CD4-positive, alpha-beta T cell treated with Interleukin-17A for 4 hours (primary cell): ENCODE measurements around the gene H2AZ2.
A peak's percentile ranks its signal among the peaks of the same experiment; 100 is the strongest.
"Not testable (repeated sequence)": the region's sequence is repeated elsewhere in the genome, so short reads cannot be mapped to it uniquely, and the experiment has no call there.

Experiments used
- DNase-seq: peaks from one replicate; pipeline ENCODE4 v3.0.0-alpha.2; 2020; ENCODE audit warnings: mixed read lengths

H2AZ2 gene

DNA sequence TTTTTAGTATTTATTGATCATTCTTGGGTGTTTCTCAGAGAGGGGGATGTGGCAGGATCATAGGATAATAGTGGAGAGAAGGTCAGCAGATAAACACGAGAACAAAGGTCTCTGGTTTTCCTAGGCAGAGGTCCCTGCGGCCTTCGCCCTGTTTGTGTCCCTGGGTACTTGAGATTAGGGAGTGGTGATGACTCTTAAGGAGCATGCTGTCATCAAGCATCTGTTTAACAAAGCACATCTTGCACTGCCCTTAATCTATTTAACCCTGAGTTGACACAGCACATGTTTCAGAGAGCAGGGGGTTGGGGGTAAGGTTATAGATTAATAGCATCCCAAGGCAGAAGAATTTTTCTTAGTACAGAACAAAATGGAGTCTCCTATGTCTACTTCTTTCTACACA lies 22.4 kb upstream of the H2AZ2 start:
- not testable (repeated sequence) for DNase-seq

DNA sequence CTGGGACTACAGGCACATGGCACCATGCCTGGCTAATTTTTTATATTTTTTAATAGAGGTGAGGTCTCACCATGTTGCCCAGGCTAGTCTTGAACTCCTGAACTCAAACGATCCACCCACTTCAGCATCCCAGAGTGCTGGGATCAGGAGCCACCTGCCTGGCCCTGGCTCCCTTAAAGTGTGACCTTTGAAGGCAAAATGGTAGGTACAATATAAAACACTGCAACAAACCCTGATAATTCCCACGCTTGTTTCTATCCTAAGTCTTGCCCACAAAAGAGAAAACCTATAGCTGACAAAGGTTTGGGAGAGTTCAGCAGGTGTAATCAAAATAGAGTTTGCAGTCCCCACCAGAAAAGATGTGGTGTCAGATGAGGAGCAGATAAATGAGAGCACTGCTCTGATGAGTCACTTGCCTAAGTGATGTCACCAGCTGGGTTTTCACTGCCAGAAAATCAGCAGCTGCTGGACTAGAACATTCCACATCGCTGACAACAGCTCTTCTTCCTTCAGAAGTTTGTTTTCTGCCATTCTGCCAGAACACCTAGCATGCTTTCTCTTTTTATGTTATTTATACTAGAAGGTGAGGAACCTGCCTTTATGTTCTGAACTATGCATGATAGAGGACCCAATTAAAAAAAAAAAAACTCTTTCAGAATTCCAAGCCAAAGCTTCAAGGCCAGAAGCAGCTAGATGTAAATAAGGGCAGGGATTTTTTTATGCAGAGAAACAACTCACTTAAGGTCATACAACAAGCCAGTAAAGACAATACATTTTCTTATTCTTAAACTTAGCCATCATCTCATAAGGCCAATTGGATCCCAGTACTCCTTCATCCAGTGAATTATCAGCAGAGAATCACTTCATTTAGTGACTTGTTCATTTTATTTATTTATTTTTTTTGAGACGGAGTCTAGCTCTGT lies 19.4 kb upstream of the H2AZ2 start:
- DNase-seq, result peak; percentile 18

DNA sequence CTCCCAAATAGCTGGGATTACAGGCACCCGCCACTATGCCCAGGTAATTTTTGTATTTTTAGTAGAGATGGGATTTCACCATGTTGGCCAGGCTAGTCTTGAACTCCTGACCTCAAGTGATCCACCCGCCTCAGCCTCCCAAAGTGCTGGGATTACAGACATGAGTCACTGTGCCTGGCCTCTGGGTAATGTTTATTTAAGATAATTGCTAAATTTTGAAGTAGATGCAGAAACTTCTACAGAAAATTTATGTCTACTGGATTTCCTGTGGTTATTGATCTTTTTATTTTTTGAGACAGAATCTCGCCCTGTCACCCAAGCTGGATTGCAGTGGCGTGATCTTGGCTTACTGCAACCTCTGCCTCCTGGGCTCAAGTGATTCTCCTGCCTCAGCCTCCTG lies 14.1 kb upstream of the H2AZ2 start:
- DNase-seq, result not testable (repeated sequence)

DNA sequence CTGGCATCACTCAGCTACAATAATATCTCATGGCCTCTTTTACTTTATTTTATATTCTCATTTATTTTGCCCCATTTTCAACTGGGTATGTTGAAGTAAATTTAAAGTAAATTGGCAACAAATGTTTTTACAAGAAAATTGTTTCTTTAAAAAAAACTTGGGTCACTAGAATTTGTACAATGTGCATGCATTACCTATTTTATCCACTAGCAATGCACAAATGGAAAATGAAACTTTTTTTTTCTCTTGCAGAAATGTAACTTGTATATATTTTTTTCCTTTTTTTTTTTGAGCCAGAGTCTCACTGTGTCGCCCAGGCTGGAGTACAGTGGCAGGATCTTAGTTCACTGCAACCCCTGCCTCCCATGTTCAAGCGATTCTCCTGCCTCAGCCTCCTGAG lies 10.3 kb upstream of the H2AZ2 start:
- DNase-seq, result no peak

DNA sequence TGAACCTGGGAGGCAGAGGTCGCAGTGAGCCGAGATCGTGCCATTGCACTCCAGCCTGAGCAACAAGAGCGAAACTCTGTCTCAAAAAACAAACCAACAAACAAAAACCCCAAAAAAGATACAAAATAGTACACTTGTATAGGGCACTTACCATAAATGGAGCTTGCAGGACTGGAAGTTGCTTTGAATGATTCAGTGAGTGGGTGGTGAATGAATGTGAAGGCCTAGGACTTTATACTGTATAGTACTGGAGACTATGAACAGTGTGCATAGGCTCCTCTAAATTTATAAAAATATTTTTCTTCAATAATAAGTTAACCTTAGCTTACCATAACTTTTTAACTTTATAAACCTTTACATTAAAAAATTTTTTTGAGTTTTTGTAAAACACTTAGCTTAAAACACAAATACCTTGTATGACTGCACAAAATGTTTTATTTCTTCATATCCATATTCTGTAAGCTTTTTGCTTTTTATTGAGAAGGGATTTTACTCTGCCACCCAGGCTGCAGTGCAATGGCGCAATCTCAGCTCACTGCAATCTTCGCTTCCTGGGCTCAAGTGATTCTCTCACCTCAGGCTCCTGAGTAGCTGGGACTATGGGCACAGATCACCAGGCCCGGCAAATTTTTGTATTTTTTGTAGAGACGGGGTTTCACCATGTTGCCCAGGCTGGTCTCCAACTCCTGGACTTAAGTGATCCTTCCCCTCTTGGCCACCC lies 6.9 kb upstream of the H2AZ2 start:
- DNase-seq, result no peak

DNA sequence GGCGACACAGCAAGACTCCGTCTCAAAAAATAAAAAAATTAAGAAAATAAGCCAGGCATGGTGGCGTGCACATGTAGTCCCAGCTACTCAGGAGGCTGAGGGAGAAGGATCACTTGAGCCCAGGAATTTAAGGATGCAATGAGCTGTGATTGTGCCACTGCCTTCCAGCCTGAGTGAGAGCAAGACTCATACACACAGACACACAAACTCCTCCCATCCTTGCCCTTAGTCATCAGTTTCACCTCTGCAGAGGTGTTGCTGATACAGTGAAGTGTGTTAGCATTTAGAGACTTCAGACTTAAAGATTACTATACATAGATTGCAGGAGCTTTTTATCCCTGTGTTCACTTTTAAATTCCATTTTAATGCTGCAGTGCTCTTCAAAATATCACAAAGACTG lies 5.5 kb upstream of the H2AZ2 start:
- no peak for DNase-seq

DNA sequence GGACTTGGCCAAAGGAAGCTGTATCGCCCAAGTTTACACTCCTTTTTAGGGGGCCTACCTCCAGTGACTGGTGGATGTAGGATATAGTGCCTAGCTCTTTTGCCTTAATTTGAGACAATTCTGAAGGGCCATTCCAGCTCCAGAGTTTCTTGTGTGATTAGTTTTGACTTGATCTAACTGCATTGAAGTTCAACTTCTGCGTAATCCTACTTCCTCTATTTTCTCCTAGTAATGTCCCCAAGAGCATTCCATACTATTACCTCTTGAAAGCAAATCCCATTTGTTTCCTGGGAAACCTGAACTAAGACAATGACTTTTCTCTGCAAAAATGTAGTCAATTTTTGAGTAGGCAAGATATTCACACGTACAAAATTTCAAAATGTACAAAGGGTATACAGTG lies 4.7 kb upstream of the H2AZ2 start:
- DNase-seq, result no peak

DNA sequence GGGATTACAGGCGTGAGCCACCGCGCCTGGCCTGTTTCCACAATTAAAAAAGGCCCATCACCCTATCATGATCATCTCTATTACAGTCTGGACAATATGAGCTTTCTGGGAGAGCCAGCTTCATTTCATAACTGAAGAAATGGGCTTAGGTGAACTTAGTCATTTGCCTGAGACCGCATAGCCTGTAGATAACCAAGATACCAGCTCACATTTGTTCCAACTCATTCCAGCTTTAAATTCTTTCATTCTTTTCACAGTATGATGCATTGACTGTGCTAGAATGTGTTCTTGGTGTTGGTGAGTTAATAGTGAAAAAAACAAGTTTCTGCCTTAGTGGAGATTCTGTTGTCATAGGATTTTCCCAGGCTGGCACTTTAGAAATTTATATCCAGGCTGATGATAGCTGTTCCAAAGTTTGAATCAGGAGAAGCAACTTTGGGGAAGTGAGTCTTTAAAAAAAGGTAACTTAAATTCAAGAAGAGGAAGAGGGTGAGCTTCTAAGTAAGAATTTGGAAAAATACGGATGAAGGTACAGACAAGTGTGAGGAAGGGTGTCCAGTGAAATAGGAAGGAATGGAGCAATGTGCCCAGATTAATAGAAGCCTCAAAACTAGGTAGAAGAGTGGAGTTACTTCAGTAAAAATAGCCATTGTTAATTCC lies 2.1 kb upstream of the H2AZ2 start:
- no peak for DNase-seq

DNA sequence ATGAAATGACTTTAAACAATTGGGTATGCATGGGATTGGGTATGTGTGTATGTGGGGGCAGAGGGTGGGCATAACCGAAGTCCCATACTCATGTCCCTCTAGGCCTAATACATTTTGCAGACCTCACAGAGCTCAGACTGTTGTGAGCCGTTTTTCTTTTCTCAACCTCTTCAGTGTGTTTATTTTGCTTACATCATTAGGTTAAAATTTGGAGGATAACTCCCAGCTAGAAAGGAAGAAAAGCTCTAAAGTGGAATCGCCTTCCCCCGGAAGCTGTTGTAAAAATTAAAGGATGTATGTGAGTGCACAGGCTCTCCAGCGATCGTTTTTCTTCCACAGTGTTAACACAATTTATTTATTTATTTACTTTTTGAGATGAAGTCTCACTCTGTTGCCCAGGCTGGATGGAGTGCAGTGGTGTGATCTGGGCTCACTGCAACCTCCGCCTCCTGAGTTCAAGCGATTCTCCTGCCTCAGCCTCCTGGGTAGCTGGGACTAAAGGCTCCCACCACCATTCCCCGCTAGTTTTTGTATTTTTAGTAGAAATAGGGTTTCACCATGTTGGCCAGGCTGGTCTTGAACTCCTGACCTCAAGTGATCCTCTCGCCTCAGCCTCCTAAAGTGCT lies 1.5 kb upstream of the H2AZ2 start:
- no peak for DNase-seq

DNA sequence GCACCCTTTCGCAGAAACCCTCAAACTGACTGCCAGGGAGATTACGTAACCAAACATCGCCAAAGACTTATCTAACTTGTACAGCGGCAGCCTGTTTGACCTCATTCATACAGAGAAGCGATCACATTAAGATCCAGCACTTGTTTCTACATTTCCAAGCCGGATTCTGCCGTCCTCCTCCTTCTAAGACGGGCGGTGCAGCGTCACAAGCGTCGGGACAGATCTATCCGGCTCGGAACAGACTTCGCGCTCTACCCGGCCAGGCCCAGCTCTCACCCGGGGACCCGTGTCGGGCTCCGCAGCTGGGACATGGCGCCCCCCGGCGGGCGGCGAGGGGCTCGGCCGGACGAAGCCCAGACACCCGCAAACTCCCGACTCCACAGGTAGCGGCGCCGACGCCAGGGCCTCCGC lies 373 bp downstream of the H2AZ2 start:
- peak; percentile 90 for DNase-seq

DNA sequence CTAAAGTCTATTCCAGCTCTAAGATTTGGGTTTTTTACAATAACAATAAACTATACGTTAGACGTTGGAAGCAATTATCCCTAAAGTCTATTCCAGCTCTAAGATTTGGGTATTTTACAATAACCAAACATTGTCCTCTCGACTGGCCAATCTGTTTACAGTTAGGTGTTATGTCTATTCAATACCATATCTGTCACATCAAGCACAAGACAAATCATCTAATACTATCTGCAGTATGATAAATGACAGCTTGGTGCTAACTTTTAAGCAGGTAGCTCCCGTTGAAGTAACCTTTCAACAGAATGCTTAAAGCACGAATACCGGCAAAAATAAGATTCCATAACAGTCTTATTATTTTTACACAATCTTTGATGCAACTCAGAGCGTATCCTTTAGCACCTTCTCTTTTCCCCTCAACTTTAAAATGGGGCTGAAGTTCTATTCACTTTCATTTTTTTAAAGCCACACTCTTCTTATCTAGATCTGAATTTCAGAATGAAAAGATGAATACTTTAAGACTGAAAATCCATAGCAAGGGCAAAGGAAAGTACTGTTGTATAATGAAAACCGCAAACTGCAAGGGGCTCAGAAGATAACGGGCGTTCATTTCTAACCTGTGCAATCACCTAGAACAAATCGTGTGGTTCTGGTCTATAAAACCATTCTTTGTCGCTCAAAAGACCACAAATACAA lies 925 bp downstream of the H2AZ2 start:
- DNase-seq, result no peak

DNA sequence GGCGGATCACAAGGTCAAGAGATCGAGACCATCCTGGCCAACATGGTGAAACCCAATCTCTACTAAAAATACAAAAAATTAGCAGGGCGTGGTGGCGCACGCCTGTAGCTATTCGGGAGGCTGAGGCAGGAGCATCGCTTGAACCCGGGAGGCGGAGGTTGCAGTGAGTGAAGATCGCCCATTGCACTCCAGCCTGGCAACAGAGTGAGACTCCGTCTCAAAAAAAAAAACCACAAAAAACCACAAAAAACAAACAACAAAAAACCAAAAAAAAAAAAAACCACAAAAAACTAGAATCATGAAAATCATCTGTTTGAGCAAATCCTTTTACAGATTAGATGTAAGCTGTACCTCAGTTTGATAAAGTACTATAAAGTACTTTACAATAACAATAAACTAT lies 1.5 kb downstream of the H2AZ2 start:
- peak; percentile 26 for DNase-seq

DNA sequence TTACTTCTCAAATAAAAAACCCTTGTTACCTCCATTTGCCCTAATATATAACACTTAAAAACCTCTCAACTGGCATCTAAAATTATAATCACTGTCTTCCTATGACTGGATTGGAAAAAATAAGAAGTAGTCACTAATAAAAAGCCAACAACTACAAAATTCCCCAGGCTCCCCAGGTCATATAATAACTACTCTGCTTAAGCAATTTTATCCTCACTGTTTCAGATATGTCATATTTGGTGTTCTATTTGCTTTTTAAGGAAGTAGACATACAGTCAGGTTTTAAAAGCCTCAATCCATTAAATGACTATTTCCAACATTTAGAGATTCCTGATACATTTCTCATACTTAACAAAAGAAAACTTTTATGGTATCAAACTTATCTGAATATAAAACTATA lies 2.4 kb downstream of the H2AZ2 start:
- DNase-seq, result no peak

DNA sequence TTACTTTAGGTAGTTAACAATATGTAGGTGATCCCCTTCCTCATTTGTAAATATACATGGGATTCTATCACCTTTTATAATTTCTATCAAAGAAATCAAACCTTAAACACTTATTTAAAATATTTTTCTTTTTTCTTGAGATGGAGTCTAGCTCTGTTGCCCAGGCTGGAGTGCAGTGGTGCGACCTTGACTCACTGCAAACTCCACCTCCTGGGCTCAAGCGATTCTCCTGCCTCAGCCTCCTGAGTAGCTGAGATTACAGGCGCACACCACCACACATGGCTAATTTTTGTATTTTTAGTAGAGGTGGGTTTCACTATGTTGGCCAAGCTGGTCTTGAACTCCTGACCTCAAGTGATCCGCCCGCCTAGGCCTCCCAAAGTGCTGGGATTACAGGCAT lies 4.4 kb downstream of the H2AZ2 start:
- DNase-seq, result not testable (repeated sequence)

DNA sequence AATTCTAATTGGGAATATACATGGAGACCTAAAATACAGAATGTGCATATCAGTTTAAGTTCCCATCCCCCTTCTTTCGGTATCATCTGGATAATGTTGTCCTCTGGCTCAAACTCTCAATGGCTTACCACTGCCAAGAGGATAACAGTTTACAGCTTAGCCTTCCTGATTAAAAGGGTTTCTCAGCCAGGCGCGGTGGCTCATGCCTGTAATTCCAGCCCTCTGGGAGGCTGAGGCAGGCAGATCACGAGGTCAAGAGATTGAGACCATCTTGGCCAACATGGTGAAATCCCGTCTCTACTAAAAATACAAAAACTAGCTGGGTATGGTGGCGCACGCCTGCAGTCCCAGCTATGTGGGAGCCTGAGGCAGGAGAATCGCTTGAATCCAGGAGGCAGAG lies 5.2 kb downstream of the H2AZ2 start:
- not testable (repeated sequence) for DNase-seq

DNA sequence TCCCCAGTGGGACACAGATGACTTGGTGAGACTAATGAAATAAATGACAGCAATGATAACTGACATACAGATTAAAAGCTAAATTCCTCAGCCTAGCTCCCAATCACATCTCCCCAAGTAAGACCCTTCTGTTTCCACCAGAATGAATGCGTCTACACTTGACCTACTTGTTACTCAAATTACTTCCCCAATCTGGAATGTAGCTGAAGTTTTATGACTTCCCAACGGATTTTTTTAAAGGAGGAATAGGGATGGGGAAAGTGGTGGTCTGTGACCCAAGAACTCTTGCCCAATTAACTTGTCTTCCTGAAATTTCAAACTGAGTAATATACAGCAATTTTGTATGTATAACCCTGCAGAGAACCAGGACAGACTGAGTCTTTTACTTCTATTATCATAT lies 9.1 kb downstream of the H2AZ2 start:
- no peak for DNase-seq

DNA sequence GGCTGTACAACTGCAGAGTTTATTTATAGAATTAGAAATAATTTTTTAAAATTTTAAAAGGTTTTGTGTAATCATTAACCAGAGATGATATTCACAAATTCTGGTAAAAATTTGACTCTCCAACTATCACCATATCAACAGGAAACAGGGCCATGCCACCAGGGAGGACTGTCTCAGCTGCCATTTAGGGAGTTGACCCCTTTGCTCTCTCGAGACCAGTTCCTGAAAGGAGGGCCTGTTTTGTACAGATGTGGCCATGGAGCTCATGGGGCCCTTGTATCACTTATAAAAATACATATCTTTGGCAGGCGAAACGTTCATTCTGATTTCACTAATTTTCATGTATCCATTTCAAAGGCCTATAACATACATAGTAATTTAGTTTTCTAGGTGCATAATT lies 20.3 kb downstream of the H2AZ2 start:
- DNase-seq, result no peak

DNA sequence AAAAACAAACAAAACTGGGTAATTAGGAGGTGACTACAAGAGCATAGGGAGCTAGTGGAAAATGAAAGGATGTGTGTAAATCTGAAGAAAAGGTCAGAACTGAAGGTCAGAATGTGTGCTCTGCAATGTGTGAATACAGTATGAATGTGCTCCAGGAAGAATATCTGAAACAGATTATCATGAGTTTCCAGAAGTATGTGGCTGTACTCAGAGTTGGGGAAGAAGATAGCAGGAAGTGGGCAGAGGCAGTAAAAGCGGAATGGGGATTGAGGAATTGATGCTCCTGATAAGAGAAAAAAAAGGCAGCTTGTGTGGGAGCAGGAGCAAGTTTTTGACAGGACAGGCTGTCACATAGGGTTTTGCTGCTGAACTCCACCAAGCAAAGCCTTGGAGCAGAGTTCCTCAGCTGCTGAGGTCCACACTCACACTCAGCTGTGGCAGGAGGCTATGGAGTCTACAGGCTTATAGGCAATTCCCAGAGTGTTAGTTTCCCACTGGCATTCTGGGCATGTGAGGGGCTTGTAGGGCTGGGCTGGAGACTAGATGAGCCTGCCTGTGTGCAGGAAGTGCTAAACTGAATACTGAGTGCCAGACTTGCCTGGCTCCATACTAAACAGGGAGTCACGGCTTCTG lies 22.9 kb downstream of the H2AZ2 start:
- no peak for DNase-seq

DNA sequence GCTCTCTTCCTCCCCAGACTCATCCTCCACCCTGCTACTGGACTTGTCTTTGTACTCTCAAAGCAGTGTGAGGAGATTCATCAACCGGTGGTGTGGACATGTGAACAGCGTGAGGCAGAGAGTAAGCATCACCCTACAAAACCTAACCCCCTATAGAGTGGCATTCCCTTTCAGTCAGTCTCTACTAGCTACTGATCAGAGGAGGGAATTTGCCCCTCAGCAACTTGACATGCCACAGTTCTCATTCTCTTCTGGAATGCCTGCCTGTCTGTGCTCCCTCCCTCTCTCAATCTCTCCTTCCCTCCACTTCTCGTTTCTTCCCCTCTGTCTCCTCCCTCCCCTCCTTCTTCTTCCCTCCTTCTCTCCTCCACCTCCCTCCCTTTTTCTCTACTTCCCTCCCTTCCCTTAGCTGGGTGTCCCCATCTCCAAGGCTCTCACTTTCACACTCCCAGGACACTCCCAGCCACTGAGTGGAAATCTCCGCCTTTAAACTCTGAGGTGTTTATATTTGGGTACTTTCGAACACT lies 24.6 kb downstream of the H2AZ2 start:
- no peak for DNase-seq

DNA sequence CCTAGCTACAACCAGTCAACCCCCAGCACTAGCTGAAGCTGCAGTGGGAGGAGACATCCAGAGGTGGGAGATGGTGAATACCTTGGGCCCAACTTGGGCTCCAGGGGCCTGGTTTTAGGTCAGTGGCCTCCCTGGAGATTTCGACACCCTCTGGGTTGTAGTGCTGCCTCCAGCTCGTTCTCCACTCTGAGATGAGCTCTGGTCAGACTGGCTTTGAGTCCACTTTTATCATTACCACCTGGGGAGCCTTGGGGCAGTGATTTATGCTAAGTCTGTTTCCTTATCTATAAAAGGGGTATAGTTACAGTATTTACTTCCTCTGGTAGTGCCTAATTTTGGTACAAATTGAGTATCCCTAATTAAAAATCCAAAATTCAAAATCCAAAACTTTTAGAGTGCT lies 28.6 kb downstream of the H2AZ2 start:
- DNase-seq, result no peak

DNA sequence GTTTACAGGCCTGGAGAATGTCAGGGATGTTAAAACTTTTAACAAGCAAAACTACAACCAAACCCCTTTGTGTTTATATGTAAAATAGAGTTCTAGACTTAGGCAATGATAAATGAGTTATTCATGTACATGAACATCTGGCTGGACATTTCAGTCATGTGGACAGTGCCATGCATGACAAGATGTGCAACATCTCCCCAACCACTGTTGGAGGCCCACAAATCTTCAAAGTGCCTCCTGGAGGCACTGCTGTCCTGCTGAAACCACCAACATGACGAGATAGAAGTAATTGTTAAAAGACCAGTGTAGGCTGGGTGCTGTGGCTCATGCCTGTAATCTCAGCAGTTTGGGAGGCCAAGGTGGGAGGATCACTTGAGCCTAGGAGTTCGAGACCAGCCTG lies 33.0 kb downstream of the H2AZ2 start:
- no peak for DNase-seq

DNA sequence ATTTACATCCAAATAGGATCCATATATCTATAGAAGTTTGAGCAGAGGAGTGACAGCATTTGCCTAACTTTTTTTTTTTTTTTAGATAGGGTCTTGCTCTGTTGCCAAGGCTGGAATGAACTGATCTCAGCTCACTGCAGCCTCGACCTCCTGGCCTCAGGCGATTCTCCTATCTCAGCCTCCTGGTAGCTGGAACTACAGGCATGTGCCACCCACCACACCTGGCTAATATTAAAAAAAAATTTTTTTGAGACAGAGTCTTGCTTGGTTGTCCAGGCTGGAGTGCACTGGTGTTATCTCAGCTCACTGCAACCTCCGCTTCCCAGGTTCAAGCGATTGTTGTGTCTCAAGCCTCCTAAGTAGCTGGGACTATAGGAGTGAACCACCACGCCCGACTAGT lies 36.3 kb downstream of the H2AZ2 start:
- DNase-seq, result no peak
